Stimulated activated CD4-positive, alpha-beta T cell treated with anti-CD3 and anti-CD28 coated beads, Interleukin-4, amount 100 ng/mL, for 24 hours (primary cell): ENCODE data around the gene PSMD11.
"Not testable (repeated sequence)": the region's sequence is repeated elsewhere in the genome, so short reads cannot be mapped to it uniquely, and the experiment has no call there.

ENCODE experiments used
- DNase-seq: peaks from one replicate; pipeline ENCODE4 v3.0.0-alpha.2; 2020

Gene PSMD11

GRCh38 chr17:32444301-32445073 lies at the start of gene PSMD11:
Gene PSMD11, plus strand, starts transcription at chr17:32444510. Its CDS starts 14 bp downstream, at chr17:32444524.
- DNase-seq = peak; percentile 99

GRCh38 chr17:32396343-32396742 lies 48.0 kb upstream of the PSMD11 start:
- DNase-seq = no peak

- no peak for DNase-seq
Observed at GRCh38 chr17:32398946-32399345, 45.4 kb upstream of the PSMD11 start.

GRCh38 chr17:32410085-32410484 lies 34.2 kb upstream of the PSMD11 start:
- not testable (repeated sequence) for DNase-seq

- DNase-seq = no peak
Observed at GRCh38 chr17:32426894-32427293, 17.4 kb upstream of the PSMD11 start.

- no peak for DNase-seq
Observed at GRCh38 chr17:32429598-32429997, 14.7 kb upstream of the PSMD11 start.

GRCh38 chr17:32440722-32441121 lies 3.6 kb upstream of the PSMD11 start:
- DNase-seq = no peak

- no peak for DNase-seq
Observed at GRCh38 chr17:32441886-32442285, 2.4 kb upstream of the PSMD11 start.

GRCh38 chr17:32443827-32444300 lies 446 bp upstream of the PSMD11 start:
- DNase-seq = peak; percentile 7

- DNase-seq = peak; percentile 56
Observed at GRCh38 chr17:32445074-32445415, 735 bp downstream of the PSMD11 start.

- no peak for DNase-seq
Observed at GRCh38 chr17:32445497-32445896, 1.2 kb downstream of the PSMD11 start.

GRCh38 chr17:32445971-32446370 lies 1.7 kb downstream of the PSMD11 start:
- no peak for DNase-seq

- DNase-seq = no peak
Observed at GRCh38 chr17:32446949-32447348, 2.6 kb downstream of the PSMD11 start.

- no peak for DNase-seq
Observed at GRCh38 chr17:32449963-32450362, 5.7 kb downstream of the PSMD11 start.

GRCh38 chr17:32450379-32450778 lies 6.1 kb downstream of the PSMD11 start:
- DNase-seq = not testable (repeated sequence)

- DNase-seq = no peak
Observed at GRCh38 chr17:32451879-32452278, 7.6 kb downstream of the PSMD11 start.

- DNase-seq = no peak
Observed at GRCh38 chr17:32452281-32452680, 8.0 kb downstream of the PSMD11 start.

GRCh38 chr17:32453370-32453769 lies 9.1 kb downstream of the PSMD11 start:
- no peak for DNase-seq

GRCh38 chr17:32458371-32458770 lies 14.1 kb downstream of the PSMD11 start:
- DNase-seq = no peak

- DNase-seq = no peak
Observed at GRCh38 chr17:32460054-32460453, 15.7 kb downstream of the PSMD11 start.

GRCh38 chr17:32461498-32461852 lies 17.2 kb downstream of the PSMD11 start:
- no peak for DNase-seq

- DNase-seq = peak; percentile 76
Observed at GRCh38 chr17:32461853-32462617, 17.7 kb downstream of the PSMD11 start.

- DNase-seq = no peak
Observed at GRCh38 chr17:32463304-32463703, 19.0 kb downstream of the PSMD11 start.

GRCh38 chr17:32464374-32464773 lies 20.1 kb downstream of the PSMD11 start:
- DNase-seq = no peak
